HG03558 (cell line): ENCODE measurements around the gene GNAL.

ENCODE experiments used
- ATAC-seq: cut with Tn5 transposase; IDR thresholded peaks from one replicate; pipeline ENCODE4 v1.9.1; 2021; ENCODE audit warnings: moderate number of reproducible peaks; ENCODE audit not compliant: unreplicated experiment; ENCODE audit errors: extremely low read depth

The GNAL gene

DNA sequence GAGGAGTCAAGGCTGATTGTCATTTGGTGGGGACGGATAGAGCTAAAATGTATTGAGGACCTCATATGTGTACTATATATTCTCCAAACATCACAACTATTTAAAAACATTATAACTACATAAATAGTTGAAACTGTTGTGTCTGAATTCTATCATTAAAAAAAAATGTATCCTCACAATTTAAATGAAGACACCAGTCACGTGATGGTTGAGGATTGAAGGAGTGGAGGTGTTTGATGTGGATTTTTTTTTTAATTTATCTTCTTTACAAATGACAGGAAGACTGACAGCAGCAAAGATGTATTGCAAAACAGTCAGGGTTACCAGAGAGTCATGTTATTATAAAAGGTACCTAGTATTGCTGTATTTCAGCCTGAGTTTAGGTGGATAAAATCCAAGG, 30.0 kb downstream of the GNAL start:
- no peak for ATAC-seq

DNA sequence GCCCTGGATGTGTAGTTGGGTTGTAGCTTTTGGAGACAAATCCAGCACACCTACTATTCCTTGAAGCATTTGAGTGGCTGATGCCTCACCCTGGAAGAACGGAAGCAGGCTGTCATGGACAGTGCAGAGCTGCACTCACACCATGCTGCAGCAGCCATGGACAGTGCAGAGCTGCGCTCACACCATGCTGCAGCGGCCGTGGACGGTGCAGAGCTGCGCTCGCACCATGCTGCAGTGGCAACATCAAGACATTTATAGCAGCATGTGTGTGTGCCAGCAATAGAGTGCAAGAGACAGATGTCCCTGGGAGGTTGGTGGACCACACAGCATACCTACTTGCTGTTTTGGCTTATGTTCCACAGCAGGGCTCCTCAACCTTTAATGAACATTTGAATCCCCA, 30.6 kb downstream of the GNAL start:
- no peak for ATAC-seq

DNA sequence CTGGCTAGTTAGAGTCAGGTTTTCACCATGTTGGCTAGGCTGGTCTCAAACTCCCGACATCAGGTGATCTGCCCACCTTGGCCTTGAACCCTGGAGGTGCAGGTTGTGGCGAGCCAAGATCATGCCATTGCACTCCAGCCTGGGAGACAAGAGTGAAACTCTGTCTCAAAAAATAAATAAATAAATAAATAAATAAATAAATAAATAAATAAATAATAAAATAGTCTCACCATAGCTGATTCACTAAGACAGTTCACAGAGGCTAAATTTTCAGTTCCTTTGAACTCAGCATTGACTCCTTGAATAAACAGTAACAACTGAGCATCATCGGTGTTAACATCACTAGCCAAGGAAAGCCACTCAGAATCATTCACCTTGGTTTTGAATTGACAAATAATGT, 32.7 kb downstream of the GNAL start:
- no peak for ATAC-seq

DNA sequence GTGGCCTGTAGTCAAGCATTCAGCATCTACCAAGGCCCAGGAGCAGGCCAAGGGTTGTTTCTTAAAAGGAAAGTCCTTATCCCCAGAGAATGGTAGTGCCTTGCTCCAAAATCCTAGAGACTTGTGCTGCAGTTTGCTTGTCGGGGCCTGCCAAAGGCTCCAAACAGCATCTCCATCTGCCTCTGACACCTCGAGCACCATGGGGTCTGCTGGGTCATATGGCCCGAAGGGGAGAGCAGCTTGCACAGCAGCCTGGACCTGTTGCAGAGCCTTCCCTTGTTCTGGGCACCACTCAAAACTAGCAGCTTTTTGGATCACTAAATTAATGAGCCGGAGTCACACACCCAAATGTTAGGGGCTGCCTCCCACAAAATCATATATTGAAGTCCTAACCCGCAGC, 35.7 kb downstream of the GNAL start:
- ATAC-seq: no peak

DNA sequence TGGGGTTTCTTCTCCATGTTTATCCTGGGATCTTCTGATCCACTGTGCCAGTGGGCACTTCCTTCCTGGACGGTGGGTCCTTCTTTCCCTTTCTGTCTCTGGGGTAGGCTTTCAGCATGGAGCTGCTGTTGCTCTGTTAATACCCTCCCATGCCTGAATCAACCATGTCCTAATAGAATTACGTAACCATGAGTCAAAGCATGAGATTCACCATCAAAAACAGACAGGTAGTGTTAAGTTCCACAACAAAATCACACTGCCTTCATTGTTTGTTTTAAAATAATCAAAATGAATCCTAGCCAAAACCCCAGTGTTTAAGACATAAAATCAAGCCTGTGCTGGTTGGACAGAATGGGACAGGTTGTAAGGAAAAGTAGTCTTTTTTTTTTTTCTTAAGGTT, 37.5 kb downstream of the GNAL start:
- ATAC-seq: no peak

DNA sequence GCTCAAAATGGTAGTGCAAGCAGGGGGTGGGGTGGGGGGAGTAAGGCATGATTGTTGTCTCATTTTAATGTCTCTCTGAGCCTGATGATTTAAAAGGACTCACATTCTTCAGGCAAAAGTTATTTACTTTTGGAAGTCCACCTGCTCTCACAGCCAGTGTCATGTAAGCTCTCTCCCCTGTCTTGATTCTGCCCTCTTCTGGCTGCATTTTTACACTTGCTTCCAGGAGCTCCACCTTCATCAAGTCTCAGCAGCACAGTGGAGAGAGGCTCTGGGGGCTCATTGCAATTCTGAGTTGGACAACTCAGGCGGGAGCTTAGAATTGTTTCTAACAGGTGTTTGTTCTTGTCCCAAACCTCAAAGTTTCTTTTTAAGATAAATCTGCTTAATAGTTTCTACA, 39.2 kb downstream of the GNAL start:
- ATAC-seq: no peak

DNA sequence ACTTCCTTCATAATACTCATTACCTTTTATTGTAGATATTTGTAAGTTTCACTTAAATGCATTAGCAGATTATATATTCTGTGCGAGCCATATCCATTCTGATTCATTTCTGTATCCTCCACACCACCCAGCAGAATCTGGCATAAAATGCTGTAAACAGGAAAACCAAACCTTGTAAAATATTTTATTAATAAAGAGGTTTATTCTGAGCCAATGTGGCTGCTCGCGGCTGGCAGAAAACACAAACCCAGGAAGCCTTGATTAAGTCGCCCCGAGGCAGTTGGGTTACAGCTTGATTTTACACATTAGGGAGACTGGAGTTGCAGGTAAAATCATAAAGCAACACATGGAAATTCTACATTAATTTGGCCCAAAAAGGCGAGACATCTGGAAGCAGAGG, 40.5 kb downstream of the GNAL start:
- no peak for ATAC-seq

DNA sequence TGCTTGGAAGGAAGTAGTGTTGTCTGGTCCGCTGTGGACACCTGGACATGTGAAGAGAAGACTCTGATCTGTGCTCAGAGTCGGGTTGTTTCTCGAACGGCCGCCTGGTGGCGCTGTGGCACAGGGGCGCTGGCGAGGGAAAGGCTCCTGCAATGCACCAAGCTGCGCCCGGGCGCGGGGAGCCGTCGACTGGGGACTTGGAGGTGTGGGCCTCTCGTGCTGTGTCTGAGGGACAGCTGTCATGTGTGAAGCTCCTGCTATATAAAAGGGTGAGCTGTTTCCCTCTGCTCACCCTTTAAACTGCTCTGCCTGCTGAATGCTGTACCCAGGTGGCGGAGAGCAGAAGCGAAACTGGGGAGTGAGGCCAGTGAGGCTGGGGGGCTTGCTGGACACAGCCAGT, 44.0 kb downstream of the GNAL start:
- ATAC-seq: no peak

DNA sequence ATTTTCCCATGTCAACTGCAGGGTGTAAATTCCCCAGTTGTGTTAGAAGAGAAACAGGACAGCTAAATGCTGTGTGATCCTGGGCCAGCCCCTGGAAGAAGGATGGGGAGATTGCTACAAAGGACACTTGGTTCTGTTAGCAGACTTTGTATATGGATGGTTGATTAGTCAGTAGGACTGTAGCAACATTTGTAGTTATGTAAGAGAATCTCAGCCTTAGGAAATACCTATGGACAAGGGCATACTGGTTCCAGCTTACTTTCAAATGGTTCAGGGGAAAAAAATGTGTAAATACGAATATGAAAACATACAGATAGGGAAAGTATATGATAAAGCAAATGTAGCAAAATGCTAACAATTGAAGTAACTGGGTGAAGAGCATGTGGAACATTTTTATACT, 47.6 kb downstream of the GNAL start:
- ATAC-seq: no peak

DNA sequence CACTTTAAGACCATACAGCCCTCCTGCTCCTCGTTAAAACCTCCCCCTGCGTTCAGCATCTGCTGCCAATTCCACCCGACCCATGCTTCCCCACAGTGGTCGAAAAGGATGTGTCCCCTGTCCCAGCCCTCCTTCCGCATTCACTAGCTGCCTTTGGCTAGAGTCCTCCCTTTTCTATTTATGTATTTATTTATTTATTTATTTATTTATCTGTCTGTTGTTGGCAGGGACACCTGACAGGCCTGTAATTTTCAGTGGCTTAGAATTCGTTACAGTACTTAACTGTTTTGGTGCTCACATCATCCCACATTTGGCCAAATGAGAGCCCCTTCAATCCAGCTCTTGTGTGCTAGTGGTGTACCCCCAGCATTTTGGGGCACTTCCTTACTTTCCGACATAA, 50.8 kb downstream of the GNAL start:
- no peak for ATAC-seq

DNA sequence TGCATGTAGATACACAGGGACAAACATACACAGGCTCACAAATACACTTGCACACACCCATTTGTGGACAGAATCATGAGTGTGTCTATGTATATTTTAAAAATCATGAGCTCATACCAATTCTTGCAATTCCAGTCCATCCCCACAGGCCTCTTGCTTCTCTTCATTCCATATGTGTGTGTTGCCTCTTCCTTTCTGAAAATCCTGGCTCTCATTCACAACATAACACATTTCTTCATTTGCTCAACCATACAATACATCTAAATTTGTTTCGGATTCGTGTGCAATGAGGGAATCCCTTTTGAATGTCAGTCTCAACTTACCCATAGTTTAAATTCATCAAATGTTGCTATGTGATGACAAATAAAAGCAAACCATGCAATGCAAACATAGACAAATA, 51.4 kb downstream of the GNAL start:
- ATAC-seq: no peak

DNA sequence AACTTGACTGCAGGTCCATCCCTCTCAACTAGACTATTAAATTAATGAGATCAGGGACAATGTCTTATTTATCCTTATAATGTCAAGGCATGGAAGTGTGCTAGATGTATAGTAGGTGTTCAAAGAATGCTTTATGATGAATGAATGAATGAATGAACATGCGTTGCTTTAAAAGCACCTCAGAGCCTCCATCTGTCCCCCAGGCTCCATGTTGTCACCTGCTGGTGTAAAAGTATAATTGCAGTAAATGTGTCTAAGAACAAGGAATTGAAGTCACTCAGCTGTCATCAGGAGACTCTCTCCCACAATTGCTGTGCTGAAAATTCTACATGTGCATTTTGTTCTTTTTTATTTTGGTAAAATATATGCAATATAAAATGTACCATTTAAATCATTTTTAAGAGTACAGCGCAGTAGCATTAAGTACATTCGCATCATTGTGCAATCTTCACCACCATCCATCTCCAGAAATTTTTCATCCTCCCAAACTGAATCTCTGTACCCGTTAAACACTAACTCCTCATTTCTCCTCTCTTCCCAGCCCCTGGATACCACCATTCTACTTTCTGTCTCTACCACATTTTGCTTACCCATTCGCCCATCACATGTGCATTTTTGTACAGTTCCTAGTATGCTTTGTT, 52.6 kb downstream of the GNAL start:
- ATAC-seq: no peak

DNA sequence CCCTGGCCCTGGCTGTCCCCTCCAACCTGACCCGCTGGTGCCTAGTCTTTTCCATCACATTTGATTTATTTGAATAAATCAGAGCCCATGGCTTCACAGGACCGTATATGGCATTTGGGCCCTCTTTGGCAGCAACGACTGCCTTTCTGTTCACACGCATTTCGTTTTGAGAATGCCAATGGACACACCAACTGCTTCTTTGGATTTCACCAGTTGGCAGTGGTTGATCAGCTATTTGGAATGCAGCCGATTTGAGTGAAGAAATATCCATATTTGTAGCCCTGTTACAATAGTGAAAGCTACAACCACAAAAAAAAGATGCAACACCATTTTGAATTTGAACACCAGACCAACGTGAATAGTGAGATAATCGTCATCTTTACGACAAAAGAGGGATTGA, 56.5 kb downstream of the GNAL start:
- ATAC-seq: no peak

DNA sequence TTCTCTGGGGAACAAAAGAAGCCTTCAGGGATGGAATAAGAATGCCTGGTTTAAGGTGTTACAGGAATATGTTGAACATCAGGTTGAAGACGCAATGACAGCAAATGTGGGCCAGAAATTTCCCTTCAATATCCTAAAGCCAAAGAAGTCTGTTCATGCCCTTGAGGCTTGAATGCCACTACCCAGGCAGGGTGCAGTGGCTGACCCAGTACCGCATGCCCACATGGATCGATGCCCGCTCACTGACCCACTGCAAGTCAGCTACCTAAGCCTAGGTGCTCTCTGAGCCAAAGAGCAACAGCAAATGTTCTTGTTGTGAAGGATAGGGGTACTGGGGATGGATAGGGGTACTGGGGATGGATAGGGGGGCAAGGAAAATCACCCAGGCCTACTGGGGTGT, 58.2 kb downstream of the GNAL start:
- ATAC-seq: no peak

DNA sequence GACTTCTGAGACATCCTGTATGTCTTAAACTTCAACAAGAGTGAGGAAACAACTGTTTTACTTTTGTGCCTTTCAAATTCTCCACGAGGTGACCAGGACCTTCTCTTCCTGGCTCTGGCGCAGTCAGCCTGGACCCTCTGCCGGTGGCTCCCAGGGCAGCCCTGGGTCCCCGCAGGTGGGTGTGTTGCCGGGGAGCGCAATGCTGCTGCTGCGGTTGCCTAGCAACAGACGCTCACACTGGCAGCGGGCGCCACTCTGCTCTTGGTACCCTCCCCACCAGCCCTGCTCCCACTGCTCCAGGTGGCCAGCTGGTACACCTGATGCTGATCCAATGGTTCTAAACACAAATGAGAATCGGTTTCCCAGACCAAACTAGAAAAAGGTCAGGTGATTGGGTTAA, 58.7 kb downstream of the GNAL start:
- ATAC-seq: no peak

DNA sequence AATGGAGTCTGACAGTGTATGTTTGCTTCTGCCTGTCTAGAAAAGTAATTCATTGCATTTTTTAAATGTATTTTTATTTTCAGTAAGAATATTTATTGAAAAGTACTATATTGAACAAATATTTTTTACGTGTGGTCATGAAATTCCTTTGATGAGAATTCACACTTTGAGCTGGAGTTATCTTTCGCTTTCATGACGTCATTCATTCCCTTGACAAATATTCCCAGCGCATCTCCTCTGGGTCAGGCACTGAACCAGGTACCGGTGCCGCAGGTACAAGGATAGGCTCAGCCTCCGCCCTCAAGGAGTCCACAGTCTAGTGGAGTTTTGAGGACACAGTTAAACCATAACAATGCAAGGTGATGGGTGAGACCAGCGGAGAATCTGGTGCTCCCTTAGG, 60.2 kb downstream of the GNAL start:
- no peak for ATAC-seq

DNA sequence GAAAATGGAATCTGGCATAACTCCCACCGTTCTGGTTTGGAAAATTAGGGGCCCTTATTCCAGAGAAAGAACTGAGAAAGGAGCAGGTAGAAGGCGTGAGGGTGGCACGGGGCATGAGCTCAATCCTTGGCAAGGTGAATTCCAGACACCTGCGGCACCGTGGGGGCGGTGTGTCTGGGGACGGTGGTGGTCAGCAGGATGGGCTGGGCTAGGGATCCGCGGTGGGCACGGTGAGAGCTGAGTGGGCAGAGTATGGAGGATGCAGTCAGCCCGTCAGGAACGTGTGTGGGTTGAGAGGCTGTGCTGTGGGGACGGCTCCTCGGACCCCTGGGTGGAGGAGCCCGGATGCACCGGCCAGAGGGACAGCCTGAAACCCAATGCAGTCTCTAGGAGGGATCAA, 61.1 kb downstream of the GNAL start:
- no peak for ATAC-seq

DNA sequence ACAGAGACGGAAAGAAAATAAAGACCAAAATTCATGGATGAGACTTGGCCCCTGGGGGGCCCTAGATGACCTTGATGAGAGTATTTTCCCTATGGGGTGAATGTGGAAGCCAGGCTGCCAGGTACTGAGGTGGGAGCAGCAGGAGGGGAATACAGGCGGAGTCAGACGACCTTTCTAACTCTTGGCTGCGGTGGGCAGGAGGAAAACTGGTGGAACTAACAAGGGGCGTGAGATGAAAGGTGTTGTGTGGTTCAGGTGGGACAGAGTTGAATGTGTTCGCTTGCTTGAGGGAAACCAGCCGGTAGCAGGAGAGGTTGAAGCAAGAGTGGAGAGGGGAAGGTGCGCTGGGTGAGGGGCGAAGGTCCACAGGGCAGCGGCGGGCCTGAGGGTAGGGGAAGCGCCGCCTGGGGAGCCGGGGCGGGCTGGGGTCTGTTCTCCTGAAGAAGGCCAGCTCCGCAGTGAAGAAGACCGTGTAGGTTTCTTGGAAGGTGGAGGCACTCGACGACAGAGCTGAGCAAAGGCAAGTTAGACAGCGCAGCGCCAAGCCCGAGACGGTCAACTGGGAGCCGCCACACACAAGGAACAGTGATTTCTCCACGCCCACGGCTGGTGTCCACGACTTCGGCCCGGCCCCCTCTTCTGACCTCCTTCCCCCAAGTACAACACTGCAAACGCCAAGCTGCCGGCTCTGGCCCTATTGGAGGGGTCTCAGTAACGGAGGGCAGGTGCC, 61.7 kb downstream of the GNAL start:
- no peak for ATAC-seq

DNA sequence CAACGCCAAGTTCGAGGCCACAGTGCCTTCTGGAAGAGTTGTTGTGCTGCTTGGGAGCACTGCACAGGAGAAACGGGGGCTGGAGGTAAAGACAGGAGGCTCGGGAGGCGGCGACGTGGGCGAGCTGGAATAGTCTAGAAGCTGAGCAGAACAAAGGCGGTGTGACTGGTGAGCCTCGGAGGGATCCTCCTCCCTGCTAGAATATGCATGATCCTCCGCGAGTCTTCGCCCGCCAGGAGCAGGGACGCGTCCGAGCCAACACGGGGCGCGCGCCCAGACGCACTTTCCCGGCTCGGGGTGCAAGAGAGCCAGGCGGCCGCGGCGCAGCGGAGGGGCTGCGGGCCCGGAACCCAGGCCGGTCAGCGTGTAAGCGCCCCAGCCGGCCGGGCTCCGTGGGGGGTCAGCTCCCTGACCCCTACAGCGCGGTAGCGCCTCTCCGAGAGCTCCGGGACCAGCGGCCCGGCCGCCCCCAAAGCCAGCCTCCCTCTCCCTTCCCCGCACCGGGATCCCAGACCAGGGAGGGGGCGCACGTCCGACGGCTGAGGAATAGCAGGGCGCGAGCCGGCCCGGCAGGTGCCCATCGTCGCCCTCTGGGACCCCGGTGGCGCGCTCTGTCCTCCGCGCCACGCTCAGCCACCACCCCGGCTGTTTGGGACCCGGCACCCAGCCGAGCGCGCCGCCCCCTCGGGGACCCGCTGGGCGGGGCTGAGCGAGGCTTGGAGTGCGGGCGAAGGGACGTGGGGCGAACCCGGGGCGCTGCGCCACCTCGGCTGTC, 62.5 kb downstream of the GNAL start:
- no peak for ATAC-seq

DNA sequence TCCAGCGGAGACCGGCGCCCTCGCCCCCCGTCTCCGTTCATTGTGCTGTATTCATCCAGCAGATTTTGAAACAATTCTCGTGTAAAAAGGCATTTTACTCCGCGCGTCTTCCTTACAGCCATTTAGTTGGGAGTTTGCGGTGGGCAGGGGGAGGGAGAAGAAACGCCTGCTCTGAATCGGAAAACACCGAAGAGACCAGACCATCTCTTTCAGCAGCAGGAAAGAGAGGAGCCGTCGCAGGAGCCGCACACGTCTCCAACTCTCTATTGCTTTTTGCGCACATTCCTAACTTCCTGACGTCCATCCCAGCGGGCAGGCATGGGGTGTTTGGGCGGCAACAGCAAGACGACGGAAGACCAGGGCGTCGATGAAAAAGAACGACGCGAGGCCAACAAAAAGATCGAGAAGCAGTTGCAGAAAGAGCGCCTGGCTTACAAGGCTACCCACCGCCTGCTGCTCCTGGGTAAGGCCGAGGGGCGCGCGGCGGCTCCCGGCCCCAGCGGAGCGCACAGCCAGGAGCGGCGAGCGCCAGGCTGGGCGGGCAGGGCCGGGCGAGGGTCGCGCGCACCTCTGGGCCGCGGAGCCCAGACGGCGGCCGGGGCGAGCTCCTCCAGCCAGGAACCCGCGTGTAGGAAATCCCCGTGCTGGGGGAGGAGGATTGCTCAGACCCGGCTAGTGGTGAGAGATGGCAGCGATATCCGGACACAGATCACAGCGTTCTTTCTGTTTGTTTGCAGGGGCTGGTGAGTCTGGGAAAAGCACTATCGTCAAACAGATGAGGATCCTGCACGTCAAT, 63.2 kb downstream of the GNAL start:
- no peak for ATAC-seq

DNA sequence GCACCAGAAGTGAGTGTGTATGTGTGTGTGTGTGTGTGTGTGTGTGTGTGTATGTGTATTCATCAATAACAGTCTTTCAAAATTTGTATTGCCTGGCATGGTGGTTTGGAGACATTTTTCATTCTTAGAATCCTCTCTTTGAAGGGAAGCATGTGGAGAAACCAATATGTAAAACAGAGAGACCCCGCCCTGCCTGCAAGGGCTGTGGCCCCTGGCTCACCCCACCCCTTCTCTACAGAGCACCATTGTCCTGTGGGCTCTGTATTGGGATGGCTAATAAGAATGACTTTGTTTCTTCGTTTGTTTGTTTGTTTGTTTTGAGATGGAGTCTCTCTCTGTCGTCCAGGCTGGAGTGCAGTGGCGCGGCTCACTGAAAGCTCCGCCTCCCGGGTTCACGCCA, 65.9 kb downstream of the GNAL start:
- no peak for ATAC-seq
